ENCODE measurements around the gene UBQLN4.

- TF ChIP-seq EP300 (IDR thresholded peaks at IDR 0.05; ENCODE audit: borderline replicate concordance in 1 of 2, low read depth in 1 of 2, low read length in 1 of 2) = no peak
- no peak for TF ChIP-seq CTCF (IDR thresholded peaks at IDR 0.05)
- TF ChIP-seq PBX3 (IDR thresholded peaks at IDR 0.05) = no peak
- TF ChIP-seq FOXJ3 (CRISPR knock-in tag; IDR thresholded peaks at IDR 0.05) = no peak
- no peak for TF ChIP-seq MAX (IDR thresholded peaks at IDR 0.05; ENCODE audit: low read depth)
- no peak for TF ChIP-seq TCF12 (IDR thresholded peaks at IDR 0.05)
Measured at GRCh38 chr1:156045076-156045475, 8.5 kb downstream of the UBQLN4 start.
